Measurements from ENCODE around the gene IDUA. TPM values are rescaled to one million over a fixed set of nuclear protein-coding genes. Genes with fewer than 3 reads are reported as not detected.

Gene IDUA
- polyA plus RNA-seq, 1 donor (not counting 4 experiments of a cell fraction or from before 2014, with no cell fraction given) = 1.2 TPM

GRCh38 chr4:984336-985054, 2.3 kb upstream of the IDUA start:
- H3K4me2 ChIP-seq (ENCODE audit: control insufficient read depth, extremely low read depth, insufficient read depth, low read depth, low read length) = peak overlapping the region; percentile 75
- FAIRE-seq = no peak
- DNase-seq (ENCODE audit: low read depth, low spot score) = no peak
- H3K9ac ChIP-seq (ENCODE audit: control insufficient read depth, extremely low read depth, insufficient read depth, low read length) = no peak overlapping the region
- H2AFZ ChIP-seq (ENCODE audit: control insufficient read depth, low read length) = peak overlapping the region; percentile 75
- H3K27me3 ChIP-seq (ENCODE audit: control insufficient read depth, extremely low read depth, insufficient read depth, low read length) = no peaks in the 10 kb centered on the region
- H3K36me3 ChIP-seq (ENCODE audit: control insufficient read depth in 2 of 2, extremely low read depth in 1 of 2, insufficient read depth in 2 of 2, low read length in 2 of 2) = no peaks in the 10 kb centered on the region
- H3K4me3 ChIP-seq (ENCODE audit: control insufficient read depth in 2 of 3, extremely low read depth in 1 of 3, insufficient read depth in 2 of 3, low read depth in 1 of 3, low read length in 3 of 3) = peak overlapping the region in 1 of 3 experiments; percentile 7
- peaks cover 11% of the 10 kb centered on the region for H3K4me1 ChIP-seq (ENCODE audit: control insufficient read depth, extremely low read depth, insufficient read depth, low read length)
- TF ChIP-seq EZH2 (IDR thresholded peaks at IDR 0.05; ENCODE audit: low read length) = no peak
- TF ChIP-seq CTCF (optimal IDR thresholded peaks at IDR 0.05 in 1 of 3, IDR thresholded peaks at IDR 0.05 in 1 of 3, conservative IDR thresholded peaks at IDR 0.05 in 1 of 3; ENCODE audit: extremely low read depth in 1 of 3, insufficient read depth in 2 of 3, low read length in 3 of 3) = no peak
- no peaks in the 10 kb centered on the region for H3K9me3 ChIP-seq (ENCODE audit: control insufficient read depth, low read depth, low read length)
- no peaks in the 10 kb centered on the region for H3K79me2 ChIP-seq (ENCODE audit: control insufficient read depth, insufficient read depth, low read length)
- no peaks in the 10 kb centered on the region for H4K20me1 ChIP-seq (ENCODE audit: control insufficient read depth, extremely low read depth, insufficient read depth, low read length)
- no peak overlapping the region for H3K27ac ChIP-seq (ENCODE audit: control insufficient read depth, insufficient read depth, low read length)
- H3K9me1 ChIP-seq (ENCODE audit: control insufficient read depth, extremely low read depth, insufficient read depth, low read length) = no peaks in the 10 kb centered on the region
- dilution Hi-C loops (cut with MboI; ENCODE audit: extremely low pct_ligation_motif_present, low sequenced_read_pairs) = no loop called here

- Histone ChIP-seq H3K9ac (ENCODE audit: control insufficient read depth, extremely low read depth, insufficient read depth, low read length) (no peak overlapping the region), H4K20me1 (ENCODE audit: control insufficient read depth, extremely low read depth, insufficient read depth, low read length) (no peaks in the 10 kb centered on the region), H3K27me3 (ENCODE audit: control insufficient read depth, extremely low read depth, insufficient read depth, low read length) (no peaks in the 10 kb centered on the region), H3K4me1 (ENCODE audit: control insufficient read depth, extremely low read depth, insufficient read depth, low read length) (peaks cover 11% of the 10 kb centered on the region), H2AFZ (ENCODE audit: control insufficient read depth, low read length) (peak overlapping the region; percentile 75), H3K9me3 (ENCODE audit: control insufficient read depth, low read depth, low read length) (no peaks in the 10 kb centered on the region), H3K79me2 (ENCODE audit: control insufficient read depth, insufficient read depth, low read length) (no peaks in the 10 kb centered on the region), H3K9me1 (ENCODE audit: control insufficient read depth, extremely low read depth, insufficient read depth, low read length) (no peaks in the 10 kb centered on the region), H3K4me2 (ENCODE audit: control insufficient read depth, extremely low read depth, insufficient read depth, low read depth, low read length) (peak overlapping the region; percentile 75), H3K36me3 (ENCODE audit: control insufficient read depth in 2 of 2, extremely low read depth in 1 of 2, insufficient read depth in 2 of 2, low read length in 2 of 2) (no peaks in the 10 kb centered on the region), H3K27ac (ENCODE audit: control insufficient read depth, insufficient read depth, low read length) (no peak overlapping the region), H3K4me3 (ENCODE audit: control insufficient read depth in 2 of 3, extremely low read depth in 1 of 3, insufficient read depth in 2 of 3, low read depth in 1 of 3, low read length in 3 of 3) (peak overlapping the region in 1 of 3 experiments; percentile 7)
- dilution Hi-C loops (cut with MboI; ENCODE audit: extremely low pct_ligation_motif_present, low sequenced_read_pairs) = no loop called here
- TF ChIP-seq CTCF (optimal IDR thresholded peaks at IDR 0.05 in 1 of 3, IDR thresholded peaks at IDR 0.05 in 1 of 3, conservative IDR thresholded peaks at IDR 0.05 in 1 of 3; ENCODE audit: extremely low read depth in 1 of 3, insufficient read depth in 2 of 3, low read length in 3 of 3) (no peak), EZH2 (IDR thresholded peaks at IDR 0.05; ENCODE audit: low read length) (no peak)
- no peak for DNase-seq (ENCODE audit: low read depth, low spot score)
- FAIRE-seq = no peak
These were observed 1.6 kb upstream of the IDUA start for GRCh38 chr4:985123-985830.
